Endothelial cell of umbilical vein (primary cell): Measurements from ENCODE around the gene MED16.

Experiments
- EZH2 ChIP-seq: IDR thresholded peaks from 2 replicates; pipeline ENCODE4 v1.6.1; 2012; ENCODE audit warnings: borderline replicate concordance, low read depth, mild to moderate bottlenecking, moderate library complexity, low read length, inconsistent platforms; ENCODE audit not compliant: severe bottlenecking
- FOS ChIP-seq: IDR thresholded peaks from 2 replicates; pipeline ENCODE4 v1.6.1; 2011; ENCODE audit warnings: mild to moderate bottlenecking, low read length, moderate library complexity, borderline replicate concordance; ENCODE audit not compliant: insufficient read depth
- GATA2 ChIP-seq: IDR thresholded peaks from 2 replicates; pipeline ENCODE4 v1.7.0; 2011; ENCODE audit warnings: low read depth, mild to moderate bottlenecking, moderate library complexity, mixed read lengths, low read length; ENCODE audit not compliant: insufficient read length, insufficient read depth
- JUN ChIP-seq: IDR thresholded peaks from 2 replicates; pipeline ENCODE4 v1.6.1; 2011; ENCODE audit warnings: borderline replicate concordance, low read depth; ENCODE audit not compliant: insufficient read length, insufficient read depth
- MYC ChIP-seq: IDR thresholded peaks from one replicate; pipeline ENCODE4 v1.6.1; 2011; ENCODE audit warnings: mild to moderate bottlenecking, low read depth, low read length
- POLR2A ChIP-seq: IDR thresholded peaks from 2 replicates; pipeline ENCODE4 v1.6.1; 2012; ENCODE audit warnings: low read depth, mild to moderate bottlenecking, control low read depth, low read length
- POLR2AphosphoS5 ChIP-seq: IDR thresholded peaks from 2 replicates; pipeline ENCODE4 v1.6.1; 2012; ENCODE audit warnings: low read depth, mild to moderate bottlenecking, control low read depth, low read length, moderate library complexity; ENCODE audit not compliant: insufficient read depth
- TF ChIP-seq, protein P1 (sequence below), 2 donors: IDR thresholded peaks; 1 replicate in 1 of 2; 2 replicates in 1 of 2; pipeline ENCODE4 v1.5.1; 2011; ENCODE audit warnings: low read length in 2 of 2, mild to moderate bottlenecking in 2 of 2, moderate library complexity in 2 of 2, control low read depth in 1 of 2, inconsistent platforms in 1 of 2, low read depth in 1 of 2; ENCODE audit not compliant: insufficient read depth in 1 of 2; ENCODE audit errors: extremely low read depth in 1 of 2
- TF ChIP-seq, protein P2 (sequence below): IDR thresholded peaks from 2 replicates; pipeline ENCODE4 v1.6.1; 2011; ENCODE audit not compliant: insufficient read depth, insufficient read length

DNA sequence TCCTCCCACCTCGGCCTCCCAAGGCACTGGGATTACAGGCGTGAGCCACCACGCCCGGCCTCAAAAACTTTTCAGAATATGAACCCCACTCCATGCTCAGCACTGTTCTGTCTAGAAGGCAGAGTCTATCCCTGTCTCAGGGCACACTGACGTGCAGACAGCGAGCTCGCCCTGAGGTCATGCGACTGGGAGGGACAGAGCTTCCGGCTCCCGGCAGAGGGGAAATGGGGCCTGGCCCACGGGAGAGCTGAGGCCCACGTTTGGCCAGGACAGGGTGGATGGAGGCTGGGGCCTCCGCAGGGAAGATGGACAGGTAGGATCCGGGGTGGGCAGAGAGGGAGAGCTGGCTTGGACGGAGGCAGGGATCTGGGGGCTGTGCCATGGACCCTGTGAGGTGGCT is 68.1 kb downstream of the MED16 start:
- TF ChIP-seq, protein P1, sequence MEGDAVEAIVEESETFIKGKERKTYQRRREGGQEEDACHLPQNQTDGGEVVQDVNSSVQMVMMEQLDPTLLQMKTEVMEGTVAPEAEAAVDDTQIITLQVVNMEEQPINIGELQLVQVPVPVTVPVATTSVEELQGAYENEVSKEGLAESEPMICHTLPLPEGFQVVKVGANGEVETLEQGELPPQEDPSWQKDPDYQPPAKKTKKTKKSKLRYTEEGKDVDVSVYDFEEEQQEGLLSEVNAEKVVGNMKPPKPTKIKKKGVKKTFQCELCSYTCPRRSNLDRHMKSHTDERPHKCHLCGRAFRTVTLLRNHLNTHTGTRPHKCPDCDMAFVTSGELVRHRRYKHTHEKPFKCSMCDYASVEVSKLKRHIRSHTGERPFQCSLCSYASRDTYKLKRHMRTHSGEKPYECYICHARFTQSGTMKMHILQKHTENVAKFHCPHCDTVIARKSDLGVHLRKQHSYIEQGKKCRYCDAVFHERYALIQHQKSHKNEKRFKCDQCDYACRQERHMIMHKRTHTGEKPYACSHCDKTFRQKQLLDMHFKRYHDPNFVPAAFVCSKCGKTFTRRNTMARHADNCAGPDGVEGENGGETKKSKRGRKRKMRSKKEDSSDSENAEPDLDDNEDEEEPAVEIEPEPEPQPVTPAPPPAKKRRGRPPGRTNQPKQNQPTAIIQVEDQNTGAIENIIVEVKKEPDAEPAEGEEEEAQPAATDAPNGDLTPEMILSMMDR (IDR thresholded peaks at IDR 0.05; ENCODE audit: extremely low read depth in 1 of 2, insufficient read depth in 1 of 2, low read depth in 1 of 2, low read length in 2 of 2) = no peak
- TF ChIP-seq POLR2A = no peak
- TF ChIP-seq POLR2AphosphoS5 = no peak
- TF ChIP-seq, protein P2, sequence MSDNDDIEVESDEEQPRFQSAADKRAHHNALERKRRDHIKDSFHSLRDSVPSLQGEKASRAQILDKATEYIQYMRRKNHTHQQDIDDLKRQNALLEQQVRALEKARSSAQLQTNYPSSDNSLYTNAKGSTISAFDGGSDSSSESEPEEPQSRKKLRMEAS = no peak
- no peak for TF ChIP-seq EZH2
- no peak for TF ChIP-seq MYC
- TF ChIP-seq FOS = no peak
- TF ChIP-seq GATA2 = no peak
- no peak for TF ChIP-seq JUN
